ENCODE measurements around the gene SPATS1. TPM values are rescaled to one million over a fixed set of nuclear protein-coding genes. Genes with fewer than 3 reads are reported as not detected.

The SPATS1 gene
- total and polyA plus RNA-seq, 2 donors (not counting 1 experiment from before 2014, with no cell fraction given): not detected

DNA sequence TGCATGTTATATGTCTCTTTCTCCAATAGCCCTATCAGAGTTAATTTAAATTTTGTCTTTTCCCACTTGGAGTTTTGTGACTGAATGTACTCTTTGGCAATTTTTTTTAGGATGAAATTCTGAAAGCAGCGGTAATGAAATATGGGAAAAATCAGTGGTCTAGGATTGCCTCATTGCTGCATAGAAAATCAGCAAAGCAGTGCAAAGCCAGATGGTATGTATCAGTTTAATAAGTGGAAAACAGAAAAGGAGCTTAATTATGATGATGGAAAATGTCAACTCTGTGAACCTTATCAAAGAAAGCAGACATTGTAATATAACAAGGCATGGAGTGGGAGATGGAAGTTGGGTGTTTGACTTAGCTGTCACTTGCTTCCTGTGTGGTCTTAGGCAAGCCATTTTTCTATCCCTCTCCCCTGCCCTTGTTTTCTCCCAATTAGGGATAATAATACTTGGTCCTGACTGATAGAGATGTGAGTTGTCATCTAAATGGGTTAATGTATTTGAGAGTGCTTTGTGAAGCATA is 47.8 kb downstream of the SPATS1 start:
- Histone ChIP-seq H3K27me3 (replicated peaks in 1 of 4; ENCODE audit: control extremely low read depth in 1 of 4, control insufficient read depth in 3 of 4, insufficient read depth in 4 of 4, low read length in 3 of 4) (no peaks in the 10 kb centered on the region), H3K4me3 (ENCODE audit: control extremely low read depth in 1 of 5, extremely low read depth in 1 of 5, insufficient read depth in 1 of 5, low read depth in 2 of 5, low read length in 4 of 5) (no peak overlapping the region), H2AFZ (ENCODE audit: insufficient read depth, low read depth, low read length, poor library complexity, severe bottlenecking) (no peak overlapping the region), H3K9me3 (ENCODE audit: control extremely low read depth in 1 of 3, control insufficient read depth in 2 of 3, insufficient read depth in 1 of 3, low read length in 2 of 3) (no peaks in the 10 kb centered on the region), H3K27ac (ENCODE audit: low read length in 2 of 2) (no peak overlapping the region), H3K4me1 (ENCODE audit: control insufficient read depth in 2 of 2, insufficient read depth in 2 of 2, low read length in 2 of 2) (peaks cover 20 to 21% of the 10 kb centered on the region in 2 donors), H3K9ac (ENCODE audit: low read length) (no peak overlapping the region), H3K36me3 (replicated peaks in 1 of 2; ENCODE audit: control extremely low read depth in 1 of 2, control insufficient read depth in 1 of 2, extremely low read depth in 1 of 2, insufficient read depth in 2 of 2, low read length in 1 of 2) (peaks cover 0 to 38% of the 10 kb centered on the region in 2 experiments), H3K79me2 (ENCODE audit: control insufficient read depth, insufficient read depth, low read length) (peaks cover 64% of the 10 kb centered on the region), H4K20me1 (ENCODE audit: control insufficient read depth, insufficient read depth, low read length, poor library complexity, severe bottlenecking) (peaks cover 55% of the 10 kb centered on the region), H3K4me2 (replicated peaks; ENCODE audit: low read depth, low read length, poor library complexity, severe bottlenecking) (no peak overlapping the region)
- CTCF ChIA-PET: no interaction called here
- POLR2A ChIA-PET: no interaction called here
- Mint-ChIP-seq H3K27me3 (no peaks in the 10 kb centered on the region), H3K4me1 (peaks cover 38% of the 10 kb centered on the region), H3K9me3 (ENCODE audit: insufficient read depth) (no peaks in the 10 kb centered on the region), H3K27ac (no peak overlapping the region), H3K4me3 (peak overlapping the region; percentile 11)
- DNase-seq: no peak
- TF ChIP-seq EZH2 (IDR thresholded peaks at IDR 0.05; ENCODE audit: borderline replicate concordance, insufficient read depth, low read depth, low read length, poor library complexity, severe bottlenecking): no peak
- TF ChIP-seq, protein P1, sequence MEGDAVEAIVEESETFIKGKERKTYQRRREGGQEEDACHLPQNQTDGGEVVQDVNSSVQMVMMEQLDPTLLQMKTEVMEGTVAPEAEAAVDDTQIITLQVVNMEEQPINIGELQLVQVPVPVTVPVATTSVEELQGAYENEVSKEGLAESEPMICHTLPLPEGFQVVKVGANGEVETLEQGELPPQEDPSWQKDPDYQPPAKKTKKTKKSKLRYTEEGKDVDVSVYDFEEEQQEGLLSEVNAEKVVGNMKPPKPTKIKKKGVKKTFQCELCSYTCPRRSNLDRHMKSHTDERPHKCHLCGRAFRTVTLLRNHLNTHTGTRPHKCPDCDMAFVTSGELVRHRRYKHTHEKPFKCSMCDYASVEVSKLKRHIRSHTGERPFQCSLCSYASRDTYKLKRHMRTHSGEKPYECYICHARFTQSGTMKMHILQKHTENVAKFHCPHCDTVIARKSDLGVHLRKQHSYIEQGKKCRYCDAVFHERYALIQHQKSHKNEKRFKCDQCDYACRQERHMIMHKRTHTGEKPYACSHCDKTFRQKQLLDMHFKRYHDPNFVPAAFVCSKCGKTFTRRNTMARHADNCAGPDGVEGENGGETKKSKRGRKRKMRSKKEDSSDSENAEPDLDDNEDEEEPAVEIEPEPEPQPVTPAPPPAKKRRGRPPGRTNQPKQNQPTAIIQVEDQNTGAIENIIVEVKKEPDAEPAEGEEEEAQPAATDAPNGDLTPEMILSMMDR (IDR thresholded peaks at IDR 0.05): no peak
- intact Hi-C loops (cut with micrococcal nuclease): no loop called here
- WGBS (ENCODE audit: insufficient coverage): 90% methylated on average over 1 of the region's 1 CpG
- no peak for ATAC-seq (ENCODE audit: low read depth)

Other genes with a start within 250 kb of the SPATS1 start
- 16.7 and 16.8 TPM in 2 replicates for gene MRPL14, start 215.2 kb upstream of the SPATS1 start, total RNA-seq
- 20.9 and 23.5 TPM in 2 replicates for gene MRPL14, start 215.2 kb upstream of the SPATS1 start, polyA plus RNA-seq
- 18.3 and 19.1 TPM in 2 replicates for gene TMEM63B, start 215.1 kb upstream of the SPATS1 start, total RNA-seq
- 12.6 and 15.4 TPM in 2 replicates for gene TMEM63B, start 215.1 kb upstream of the SPATS1 start, polyA plus RNA-seq
- not detected in 2 replicates for gene CAPN11, start 183.8 kb upstream of the SPATS1 start, total RNA-seq
- gene CAPN11, start 183.8 kb upstream of the SPATS1 start, polyA plus RNA-seq: not detected in 2 replicates
- not detected in 2 replicates for gene MYMX, start 125.7 kb upstream of the SPATS1 start, total RNA-seq
- gene MYMX, start 125.7 kb upstream of the SPATS1 start, polyA plus RNA-seq: not detected in 2 replicates
- 7.3 and 7.6 TPM in 2 replicates for gene SLC29A1, start 119.1 kb upstream of the SPATS1 start, total RNA-seq
- 3.9 and 6.0 TPM in 2 replicates for gene SLC29A1, start 119.1 kb upstream of the SPATS1 start, polyA plus RNA-seq
- gene HSP90AB1, start 95.5 kb upstream of the SPATS1 start, total RNA-seq: 384 and 395 TPM in 2 replicates
- 645 and 734 TPM in 2 replicates for gene HSP90AB1, start 95.5 kb upstream of the SPATS1 start, polyA plus RNA-seq
- gene SLC35B2, start 85.1 kb upstream of the SPATS1 start, total RNA-seq: 29.2 and 30.0 TPM in 2 replicates
- gene SLC35B2, start 85.1 kb upstream of the SPATS1 start, polyA plus RNA-seq: 31.2 and 35.2 TPM in 2 replicates
- 46.5 and 50.8 TPM in 2 replicates for gene NFKBIE, start 77.1 kb upstream of the SPATS1 start, total RNA-seq
- 90.0 and 169 TPM in 2 replicates for gene NFKBIE, start 77.1 kb upstream of the SPATS1 start, polyA plus RNA-seq
- 0.10 TPM in 1 of 2 replicates, not detected in the other for gene TMEM151B, start 72.2 kb upstream of the SPATS1 start, total RNA-seq
- 0.01 TPM in 2 replicates for gene TMEM151B, start 72.2 kb upstream of the SPATS1 start, polyA plus RNA-seq
- 21.3 and 22.6 TPM in 2 replicates for gene AARS2, start 29.3 kb upstream of the SPATS1 start, total RNA-seq
- 11.3 and 11.8 TPM in 2 replicates for gene AARS2, start 29.3 kb upstream of the SPATS1 start, polyA plus RNA-seq
- 22.2 and 22.5 TPM in 2 replicates for gene CDC5L, start 45.1 kb downstream of the SPATS1 start, total RNA-seq
- 4.1 and 7.6 TPM in 2 replicates for gene CDC5L, start 45.1 kb downstream of the SPATS1 start, polyA plus RNA-seq